Skin epidermis (tissue), 12 donors: Measurements from ENCODE around the gene DARS1.
"Not testable (repeated sequence)": the region's sequence is repeated elsewhere in the genome, so short reads cannot be mapped to it uniquely, and the experiment has no call there.

Experiments used
- H3K27ac ChIP-seq, 21 experiments: fragments of 200-600 bp; sonication (generic) in 11 of 21; one replicate each; pipeline ENCODE4 v1.5.0; 2020; ENCODE audit warnings: mild to moderate bottlenecking in 3 of 21, inconsistent platforms in 2 of 21, moderate library complexity in 2 of 21
- H3K4me3 ChIP-seq, 7 experiments: fragments of 200-600 bp; sonication (generic) in 2 of 7; one replicate each; pipeline ENCODE4 v1.5.0; 2020; ENCODE audit warnings: inconsistent platforms in 2 of 7, mild to moderate bottlenecking in 2 of 7, moderate library complexity in 1 of 7

The DARS1 gene

DNA sequence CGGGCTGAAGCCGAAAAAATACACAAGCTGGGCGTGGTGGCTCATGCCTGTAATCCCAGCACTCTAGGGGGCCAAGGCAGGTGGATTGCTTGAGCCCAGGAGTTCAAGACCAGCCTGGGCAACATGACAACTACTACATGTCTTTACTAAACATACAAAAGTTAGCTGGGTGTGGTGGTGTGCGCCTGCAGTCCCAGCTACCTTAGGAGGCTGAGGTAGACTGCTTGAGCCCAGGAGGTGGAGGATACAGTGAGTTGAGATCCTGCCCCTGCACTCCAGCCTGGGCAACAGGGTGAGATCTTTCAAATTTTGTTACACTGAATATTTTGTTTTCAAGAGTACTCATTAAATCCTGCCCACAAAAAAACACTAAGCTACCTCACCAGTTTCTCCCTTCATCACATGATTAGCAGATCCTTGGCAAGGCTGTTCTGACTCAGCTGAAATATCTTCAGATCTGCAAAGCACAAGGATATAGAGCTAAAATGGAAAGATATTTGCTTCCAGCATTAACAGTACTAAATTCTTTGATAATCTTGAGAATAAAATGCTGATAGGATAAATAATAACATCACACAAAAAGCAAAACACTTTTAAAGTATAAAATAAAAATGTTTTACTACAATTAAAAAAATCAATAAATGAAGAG, 81.0 kb downstream of the DARS1 start:
- no peak overlapping the region for H3K4me3 ChIP-seq
- H3K27ac ChIP-seq = peak overlapping the region in 3 of 21 experiments; percentile 10 to 28 (median 17)

DNA sequence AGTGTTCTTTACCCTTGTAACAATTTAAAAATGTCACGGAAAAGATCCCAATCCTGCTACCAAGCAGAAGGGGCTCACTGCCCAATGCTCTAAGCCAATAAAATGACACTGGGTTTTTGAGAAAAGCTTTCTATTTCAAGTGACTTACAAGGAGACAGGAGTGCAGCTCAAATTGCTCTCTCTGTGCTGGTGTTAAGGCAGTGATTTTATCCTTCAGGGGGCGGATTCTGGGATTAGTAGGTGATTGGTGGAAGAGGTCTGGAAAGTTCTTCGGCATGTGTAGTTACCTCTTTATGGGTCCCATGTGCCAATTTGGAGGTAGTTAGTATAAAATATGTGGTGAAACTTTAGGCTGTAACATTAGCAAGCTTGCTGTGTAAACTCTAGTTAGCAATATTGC, 81.8 kb downstream of the DARS1 start:
- no peak overlapping the region for H3K27ac ChIP-seq
- no peak overlapping the region for H3K4me3 ChIP-seq

DNA sequence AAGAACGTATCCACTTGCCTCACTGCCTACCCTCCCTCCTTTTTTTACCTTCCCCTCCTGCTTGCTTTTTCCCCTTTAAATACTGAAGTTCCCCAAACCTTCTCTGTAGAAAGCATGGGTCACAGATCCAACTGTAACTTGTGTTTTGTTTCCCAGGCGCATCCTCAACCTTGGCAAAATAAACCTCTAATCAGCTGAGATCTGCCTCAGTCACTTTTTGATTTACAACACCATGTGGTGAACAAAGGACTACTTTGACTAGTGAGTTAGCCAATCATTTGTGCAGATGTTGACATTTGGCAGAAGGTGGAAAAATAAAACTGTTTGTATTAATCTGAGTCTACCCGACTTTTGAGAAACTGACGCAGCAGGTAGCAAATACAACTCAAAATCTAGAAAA, 85.9 kb downstream of the DARS1 start:
- H3K4me3 ChIP-seq = no peak overlapping the region
- no peak overlapping the region for H3K27ac ChIP-seq

DNA sequence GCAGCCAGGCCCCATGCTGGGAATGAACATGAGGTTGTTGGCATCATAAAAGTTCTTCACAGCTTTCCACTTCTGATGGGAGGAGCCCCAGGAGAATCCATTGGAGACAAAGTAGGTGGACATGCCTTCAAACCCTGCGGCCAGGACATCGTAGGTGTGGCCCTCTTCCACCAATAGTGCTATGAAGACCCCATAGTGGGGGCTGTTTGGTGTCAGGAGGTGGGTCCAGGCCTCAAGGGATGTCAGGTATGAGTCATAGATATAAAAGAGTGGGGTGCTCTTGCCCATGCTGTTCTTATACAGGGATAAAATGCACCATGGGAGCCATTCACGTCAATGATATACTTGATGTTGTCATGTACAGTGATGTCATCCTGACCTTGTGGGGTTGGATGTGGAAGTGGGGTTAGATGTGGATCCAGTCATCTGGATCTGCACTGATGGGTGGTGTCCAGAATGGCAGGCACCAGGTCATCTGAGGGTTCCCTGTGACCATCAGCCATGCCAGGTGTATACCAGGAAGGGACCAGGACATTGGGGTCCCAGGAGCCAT, 87.1 kb downstream of the DARS1 start:
- H3K27ac ChIP-seq = no peak overlapping the region
- H3K4me3 ChIP-seq = no peak overlapping the region

DNA sequence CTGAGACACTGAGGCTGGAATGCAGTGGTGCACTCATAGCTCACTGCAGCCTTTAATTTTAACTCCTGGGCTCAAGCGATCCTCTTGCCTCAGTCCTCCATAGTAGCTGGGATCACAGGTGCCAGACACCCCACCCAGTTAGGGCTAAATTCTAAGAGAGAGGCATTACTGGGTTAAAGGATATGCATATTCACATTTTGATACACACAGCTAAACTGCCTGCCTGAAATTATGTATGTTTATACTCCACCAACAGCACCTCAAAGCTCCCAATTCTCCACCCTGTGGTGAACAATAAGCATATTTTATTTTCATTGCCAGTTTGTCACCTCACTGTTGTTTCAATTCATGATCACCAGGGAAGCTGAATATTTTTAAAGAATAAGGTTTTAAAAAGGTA, 90.5 kb downstream of the DARS1 start:
- Histone ChIP-seq H3K27ac (no peak overlapping the region), H3K4me3 (no peak overlapping the region)

DNA sequence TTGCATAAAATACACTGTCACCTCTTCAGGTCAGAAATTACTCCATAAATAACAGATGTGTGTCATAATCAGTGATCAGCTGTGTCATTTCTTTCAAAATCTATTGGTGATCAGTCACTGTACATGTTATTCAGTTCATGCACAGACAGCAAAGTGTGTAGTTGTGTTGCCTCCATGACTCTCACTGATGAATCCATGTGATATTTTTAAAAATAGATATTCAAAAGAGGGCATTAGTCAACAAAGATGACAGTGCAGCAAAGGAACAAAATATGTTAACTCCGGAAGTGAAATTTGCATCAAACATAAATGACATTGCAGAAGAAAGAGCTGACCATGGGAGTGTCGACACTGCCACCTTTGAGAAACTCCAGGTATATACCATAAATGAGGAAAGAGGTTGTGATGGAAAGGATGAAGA, 92.0 kb downstream of the DARS1 start:
- Histone ChIP-seq H3K4me3 (no peak overlapping the region), H3K27ac (no peak overlapping the region)

DNA sequence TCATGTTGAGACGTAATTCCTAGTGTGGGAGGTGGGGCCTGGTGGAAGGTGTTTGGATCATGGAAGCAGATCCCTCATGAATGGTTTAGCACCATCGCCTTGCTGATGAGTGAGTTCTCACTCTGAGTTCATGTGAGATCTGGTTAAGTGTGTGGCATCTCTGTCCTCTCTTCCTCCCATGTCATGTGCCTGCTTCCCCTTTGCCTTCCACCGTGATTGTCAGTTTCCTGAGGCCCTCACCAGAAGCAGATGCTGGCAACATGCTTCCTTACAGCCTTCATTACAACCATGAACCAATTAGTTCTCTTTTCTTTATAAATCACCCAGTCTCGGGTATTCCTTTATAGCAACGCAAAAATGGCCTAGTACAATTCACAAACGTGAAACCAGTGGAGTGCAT, 94.6 kb downstream of the DARS1 start:
- Histone ChIP-seq H3K4me3 (no peak overlapping the region), H3K27ac (no peak overlapping the region)

DNA sequence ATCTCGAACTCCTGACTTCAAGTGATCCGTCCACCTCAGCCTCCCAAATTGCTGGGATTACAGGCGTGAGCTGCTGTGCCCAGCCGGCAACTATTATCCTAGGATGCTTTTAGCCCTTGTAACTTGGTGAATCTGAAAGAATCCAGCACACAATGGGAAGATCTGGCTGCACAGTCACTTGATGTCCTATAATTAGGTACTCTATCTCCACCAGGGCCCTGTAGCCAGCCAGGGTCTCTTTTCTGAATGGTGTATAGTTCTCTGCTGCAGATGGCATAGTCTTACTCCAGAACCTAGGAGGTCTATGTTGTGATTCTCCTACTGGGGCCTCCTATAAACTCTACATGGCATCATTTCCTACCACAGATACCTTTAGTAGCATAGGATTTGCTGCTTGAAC, 95.3 kb downstream of the DARS1 start:
- no peak overlapping the region for H3K27ac ChIP-seq
- no peak overlapping the region for H3K4me3 ChIP-seq

DNA sequence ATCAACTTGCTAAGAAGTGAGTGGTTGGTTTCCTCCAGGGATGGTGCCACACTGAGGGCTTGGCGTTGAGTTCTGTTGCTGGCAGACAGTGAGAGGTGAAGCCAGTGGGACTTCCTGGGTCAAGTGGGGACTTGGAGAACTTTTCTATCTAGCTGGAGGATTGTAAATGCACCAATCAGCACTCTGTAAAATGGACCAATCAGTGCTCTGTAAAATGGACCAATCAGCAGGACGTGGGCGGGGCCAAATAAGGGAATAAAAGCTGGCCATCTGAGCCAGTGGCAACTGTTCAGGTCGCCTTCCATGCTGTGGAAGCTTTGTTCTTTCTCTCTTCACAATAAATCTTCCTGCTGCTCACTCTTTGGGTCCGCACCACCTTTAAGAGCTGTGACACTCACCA, 96.8 kb downstream of the DARS1 start:
- not testable (repeated sequence) for H3K27ac ChIP-seq, H3K4me3 ChIP-seq

DNA sequence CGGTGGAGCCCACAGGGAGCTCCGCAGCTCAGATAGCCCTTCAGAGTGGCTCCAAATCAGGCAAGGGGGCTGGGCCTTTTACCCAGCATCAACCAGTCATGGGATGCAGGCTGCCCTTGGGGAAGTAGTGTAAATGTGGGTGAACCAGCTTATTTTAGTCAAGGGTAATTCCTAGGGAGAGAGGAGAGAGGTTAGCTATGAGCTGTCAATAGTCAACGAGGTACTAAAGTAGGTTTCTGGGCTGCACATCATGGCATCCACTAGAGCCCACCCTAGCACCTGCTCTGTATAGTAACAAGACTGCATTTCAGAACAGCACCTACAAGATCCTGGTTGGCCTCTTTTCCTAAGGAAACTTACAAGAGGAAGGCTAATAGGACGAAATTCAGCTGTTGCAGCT, 99.7 kb downstream of the DARS1 start:
- Histone ChIP-seq H3K4me3 (no peak overlapping the region), H3K27ac (no peak overlapping the region)

DNA sequence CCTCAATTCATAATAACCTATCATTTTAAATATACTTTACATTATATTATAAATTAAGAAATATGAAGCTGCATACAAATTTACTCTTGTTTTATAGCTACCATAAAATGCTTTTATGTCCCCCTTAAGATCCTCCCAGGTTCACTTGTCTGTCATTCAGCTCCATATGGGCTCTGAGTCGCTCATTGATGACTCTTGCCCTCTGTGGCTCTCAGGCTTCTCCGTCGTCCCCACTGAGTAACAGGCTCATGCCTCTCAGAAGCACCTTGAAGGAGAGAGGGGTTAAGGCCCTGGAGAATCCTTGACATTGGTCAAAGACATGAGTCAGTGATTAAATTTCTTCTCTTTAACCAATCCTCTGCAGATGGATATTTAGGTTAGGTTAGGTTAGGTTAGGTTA, 103.0 kb downstream of the DARS1 start:
- H3K27ac ChIP-seq = no peak overlapping the region
- H3K4me3 ChIP-seq = no peak overlapping the region

DNA sequence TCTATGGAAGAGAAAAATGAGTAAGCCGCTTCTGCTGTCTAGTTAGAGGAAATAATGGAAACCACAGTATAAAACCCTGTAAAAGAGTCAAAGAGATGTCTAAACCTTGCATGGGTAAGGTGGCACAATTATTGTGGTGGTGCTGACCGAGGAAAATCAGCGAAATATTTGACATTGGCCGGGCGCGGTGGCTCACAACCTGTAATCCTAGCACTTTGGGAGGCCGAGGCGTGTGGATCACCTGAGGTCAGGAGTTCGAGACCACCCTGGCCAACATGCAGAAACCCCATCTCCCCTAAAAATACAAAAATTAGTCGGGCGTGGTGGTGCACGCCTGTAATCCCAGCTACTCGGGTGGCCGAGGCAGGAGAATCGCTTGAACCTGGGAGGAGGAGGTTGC, 108.7 kb downstream of the DARS1 start:
- H3K27ac ChIP-seq = peak overlapping the region in 9 of 21 experiments; percentile 7 to 89 (median 78)
- H3K4me3 ChIP-seq = peak overlapping the region; percentile 67 to 98 (median 94)

DNA sequence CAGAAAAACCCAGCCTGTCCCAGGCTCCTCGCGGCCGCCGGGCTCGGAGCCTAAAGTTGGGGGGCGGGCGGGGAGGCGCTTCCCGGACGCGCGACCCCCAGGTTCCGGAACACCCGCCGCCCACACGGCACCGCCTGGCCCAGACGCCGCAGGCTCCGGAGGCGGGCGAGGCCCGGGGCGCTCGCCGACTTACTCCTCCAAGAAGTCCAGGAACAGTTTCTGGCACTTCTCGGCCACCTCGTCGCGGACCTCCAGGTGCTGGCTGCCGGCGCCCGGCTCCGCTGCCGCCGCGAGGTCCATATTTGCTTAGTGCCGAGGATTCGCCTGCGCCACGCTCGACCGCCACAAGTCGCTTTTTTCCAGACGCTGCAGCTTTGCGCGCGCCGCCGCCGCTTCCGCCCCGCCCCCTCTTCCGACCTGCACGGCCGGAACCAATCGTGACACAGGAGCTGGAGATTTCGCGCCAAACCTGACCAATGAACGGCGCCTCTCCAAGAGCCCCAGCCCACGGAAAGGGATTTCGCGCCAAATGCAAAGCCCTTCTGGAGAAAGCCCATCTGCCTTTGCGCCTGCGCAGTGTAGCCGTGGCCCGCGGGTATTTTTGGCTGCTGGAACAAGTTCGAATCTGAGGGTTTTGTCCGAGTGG, 109.2 kb downstream of the DARS1 start, which contains the start of gene MCM6:
TSS of gene MCM6 (minus strand) at position 378 of the 646 bp plus-strand sequence. CDS start at position 300, 78 bp downstream.
- Histone ChIP-seq H3K4me3 (peak within 1 kb of the TSS; percentile 67 to 98 (median 94)), H3K27ac (peak within 1 kb of the TSS; percentile 68 to 91 (median 81))

DNA sequence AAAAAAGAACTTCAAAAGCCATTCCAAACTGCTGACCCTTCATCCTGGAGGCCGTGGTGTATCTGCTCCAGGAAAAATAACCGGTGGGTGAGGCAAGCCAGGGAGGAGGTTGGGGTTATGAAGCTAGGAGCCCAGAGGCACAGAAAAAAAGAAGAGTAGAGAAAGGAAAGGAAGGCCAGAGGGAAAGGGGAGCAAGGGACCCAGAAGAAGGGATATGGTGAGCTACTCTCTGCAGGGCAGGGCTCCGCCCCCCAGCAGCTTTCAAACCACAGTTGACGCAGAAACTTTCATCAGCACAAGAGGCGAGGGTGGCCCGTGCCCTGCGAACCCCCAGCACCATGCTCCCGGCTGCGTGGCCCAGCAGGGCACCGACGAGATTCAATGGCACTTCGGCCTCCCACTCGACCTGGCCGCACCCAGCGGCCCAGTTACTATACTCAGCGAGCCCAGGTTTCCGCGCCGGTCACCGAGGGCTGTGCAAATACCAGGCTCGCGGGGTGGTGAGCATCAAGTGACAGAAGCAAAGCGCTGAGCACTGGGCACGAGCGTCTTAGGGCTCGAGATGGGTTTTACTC, 109.8 kb downstream of the DARS1 start:
- H3K27ac ChIP-seq = peak overlapping the region; percentile 68 to 91 (median 81)
- H3K4me3 ChIP-seq = peak overlapping the region; percentile 67 to 98 (median 94)

DNA sequence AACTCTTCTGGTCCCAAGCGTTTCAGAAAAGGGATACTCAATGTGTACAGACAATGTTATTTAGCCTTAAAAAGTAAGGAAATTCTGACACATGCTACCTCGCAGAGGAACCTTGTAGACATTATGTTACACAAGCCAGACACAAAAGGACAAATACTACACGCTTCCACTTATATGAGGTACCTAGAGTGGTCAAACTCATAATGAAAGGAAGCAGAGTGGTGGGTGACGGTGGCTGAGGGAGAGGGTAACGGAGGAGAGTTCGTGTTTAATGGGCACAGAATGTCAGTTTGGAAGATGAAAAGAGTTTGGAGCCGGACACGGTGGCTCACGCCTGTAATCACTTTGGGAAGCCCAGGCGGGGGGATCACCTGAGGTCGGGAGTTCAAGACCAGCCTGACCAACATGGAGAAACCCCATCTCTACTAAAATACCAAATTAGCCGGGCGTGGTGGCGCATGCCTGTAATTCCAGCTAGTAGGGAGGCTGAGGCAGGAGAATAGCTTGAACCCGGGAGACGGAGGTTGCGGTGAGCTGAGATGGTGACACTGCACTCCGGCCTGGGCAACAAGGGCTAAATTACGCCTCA, 110.6 kb downstream of the DARS1 start:
- Histone ChIP-seq H3K27ac (peak overlapping the region in 5 of 21 experiments; percentile 68 to 91 (median 89)), H3K4me3 (peak overlapping the region; percentile 67 to 98 (median 94))

DNA sequence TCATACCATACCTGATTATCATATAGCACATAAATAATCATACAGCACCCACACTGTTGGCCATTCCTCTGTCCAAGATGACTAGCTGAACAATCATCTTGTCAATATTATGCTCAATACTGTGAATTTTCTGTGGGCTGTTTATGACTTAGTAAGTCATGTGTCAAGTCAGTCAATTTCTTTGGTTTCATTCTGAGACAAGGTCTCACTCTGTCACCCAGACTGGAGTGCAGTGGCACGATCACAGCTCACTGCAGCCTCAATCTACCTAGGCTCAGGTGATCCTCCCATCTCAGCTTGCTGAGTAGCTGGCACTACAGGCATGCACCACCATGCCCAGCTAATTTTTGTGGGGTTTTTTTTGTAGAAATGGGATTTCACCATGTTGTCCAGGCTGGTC, 114.9 kb downstream of the DARS1 start:
- Histone ChIP-seq H3K27ac (no peak overlapping the region), H3K4me3 (no peak overlapping the region)

DNA sequence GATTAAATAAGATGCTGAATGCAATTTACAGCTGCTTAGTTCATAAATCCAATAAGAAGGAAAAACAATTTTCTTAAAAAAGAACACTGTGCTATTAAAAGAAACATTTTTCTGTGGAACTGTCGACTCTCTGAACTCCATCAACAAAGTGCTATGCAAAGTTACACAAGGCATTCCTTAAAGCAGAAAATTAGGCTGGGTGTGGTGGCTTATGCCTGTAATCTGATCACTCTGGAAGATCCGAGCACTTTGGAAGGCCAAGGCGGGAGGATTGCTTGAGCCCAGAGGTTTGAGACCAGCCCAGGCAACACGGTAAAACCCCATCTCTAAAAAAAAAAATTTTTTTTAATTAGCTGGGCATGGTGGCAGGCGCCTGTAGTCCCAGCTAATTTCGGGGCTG, 122.2 kb downstream of the DARS1 start:
- H3K27ac ChIP-seq = no peak overlapping the region
- H3K4me3 ChIP-seq = no peak overlapping the region

DNA sequence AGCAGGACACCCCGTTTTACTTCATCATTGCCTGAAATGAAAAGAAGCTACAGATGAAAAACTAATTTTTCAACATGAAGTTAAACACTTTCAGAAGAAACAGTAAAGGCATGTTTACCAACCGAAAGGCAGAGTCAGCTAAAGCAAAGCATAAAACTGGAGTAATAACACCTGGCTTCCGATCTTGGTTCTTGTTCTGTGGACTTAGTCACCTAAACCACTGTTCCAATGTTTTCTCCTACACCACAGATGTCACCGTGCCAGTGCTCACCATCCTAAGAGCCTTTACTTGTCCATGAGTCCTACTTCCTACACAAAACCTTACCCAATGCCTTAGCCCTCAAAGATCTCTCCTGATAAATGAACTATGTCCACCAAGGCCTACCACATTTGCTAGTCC, 122.7 kb downstream of the DARS1 start:
- Histone ChIP-seq H3K27ac (no peak overlapping the region), H3K4me3 (no peak overlapping the region)
